ENCODE data around the gene APOL6.

GRCh38 chr22:35712672-35713071 is 64.4 kb downstream of the APOL6 start:
- TF ChIP-seq, protein P1, sequence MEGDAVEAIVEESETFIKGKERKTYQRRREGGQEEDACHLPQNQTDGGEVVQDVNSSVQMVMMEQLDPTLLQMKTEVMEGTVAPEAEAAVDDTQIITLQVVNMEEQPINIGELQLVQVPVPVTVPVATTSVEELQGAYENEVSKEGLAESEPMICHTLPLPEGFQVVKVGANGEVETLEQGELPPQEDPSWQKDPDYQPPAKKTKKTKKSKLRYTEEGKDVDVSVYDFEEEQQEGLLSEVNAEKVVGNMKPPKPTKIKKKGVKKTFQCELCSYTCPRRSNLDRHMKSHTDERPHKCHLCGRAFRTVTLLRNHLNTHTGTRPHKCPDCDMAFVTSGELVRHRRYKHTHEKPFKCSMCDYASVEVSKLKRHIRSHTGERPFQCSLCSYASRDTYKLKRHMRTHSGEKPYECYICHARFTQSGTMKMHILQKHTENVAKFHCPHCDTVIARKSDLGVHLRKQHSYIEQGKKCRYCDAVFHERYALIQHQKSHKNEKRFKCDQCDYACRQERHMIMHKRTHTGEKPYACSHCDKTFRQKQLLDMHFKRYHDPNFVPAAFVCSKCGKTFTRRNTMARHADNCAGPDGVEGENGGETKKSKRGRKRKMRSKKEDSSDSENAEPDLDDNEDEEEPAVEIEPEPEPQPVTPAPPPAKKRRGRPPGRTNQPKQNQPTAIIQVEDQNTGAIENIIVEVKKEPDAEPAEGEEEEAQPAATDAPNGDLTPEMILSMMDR (IDR thresholded peaks at IDR 0.05), result no peak
- TF ChIP-seq POLR2A (IDR thresholded peaks at IDR 0.05), result no peak
